NCI-H2029 treated with DMSO at 0.1 percent for 48 hours (cell line): ENCODE measurements around the gene CHST15.

Experiments
- DNase-seq: peaks from one replicate; lab custom pipeline; 2025; lab: John Stamatoyannopoulos, UW

Gene CHST15

GRCh38 chr10:123965973-123966895 is 127.2 kb downstream of the CHST15 start:
- no peak for DNase-seq

DNA sequence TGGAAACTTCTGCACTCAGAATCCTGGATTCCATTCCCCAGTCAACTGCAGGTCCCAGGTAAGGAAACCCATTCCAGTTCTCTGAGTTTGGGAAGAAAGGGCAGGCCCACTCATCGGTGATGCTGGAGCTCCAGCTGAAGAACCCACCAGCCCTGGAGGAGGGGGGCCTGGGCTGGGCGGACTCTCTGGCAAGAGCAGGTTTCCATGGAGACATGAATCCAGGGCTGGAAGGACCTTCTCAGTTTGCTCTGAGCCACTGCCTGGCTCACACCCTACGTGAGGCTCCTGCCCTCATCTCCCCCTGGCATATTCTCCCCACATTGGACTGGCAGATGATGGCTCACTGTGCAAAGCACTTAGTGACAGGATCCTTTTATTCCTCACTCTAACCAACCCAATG is 128.4 kb downstream of the CHST15 start:
- no peak for DNase-seq

DNA sequence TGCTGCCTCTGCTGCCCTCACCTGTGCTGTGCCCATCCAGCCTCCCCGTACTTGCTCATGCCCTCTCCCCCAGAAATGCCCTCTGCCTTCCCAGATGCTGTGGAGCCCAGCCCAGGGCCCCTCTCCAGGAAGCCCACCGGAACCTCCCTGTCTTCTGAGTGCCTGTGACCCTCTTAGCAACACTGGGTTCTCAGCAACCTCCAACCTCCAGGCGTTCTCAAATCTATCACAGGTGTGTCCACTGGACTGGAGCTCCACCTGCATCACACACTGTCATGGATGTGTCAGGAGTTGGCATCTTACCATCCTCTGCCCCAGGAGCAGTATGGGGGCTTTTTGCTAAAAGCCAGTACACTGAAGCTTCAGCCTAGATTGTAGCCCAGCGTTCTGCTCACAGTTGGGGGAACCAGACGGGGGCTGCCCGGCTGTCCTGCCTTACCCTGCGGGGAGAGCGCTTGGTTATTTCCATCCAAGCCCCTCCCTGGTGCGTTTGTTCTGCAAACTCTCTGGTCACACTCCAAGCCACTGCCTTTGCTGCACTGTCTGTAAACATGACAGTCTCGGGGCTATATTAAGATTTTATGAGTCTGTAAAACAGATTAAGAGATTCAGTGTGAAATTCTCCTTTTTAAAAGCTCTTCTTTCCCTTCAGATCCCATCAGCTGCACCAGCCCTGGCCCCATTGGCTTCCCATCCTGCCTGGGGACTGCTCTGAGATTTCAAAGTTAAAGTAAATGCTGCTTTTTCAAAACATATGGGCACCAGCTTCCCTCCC is 130.5 kb downstream of the CHST15 start:
- DNase-seq = no peak

GRCh38 chr10:123958241-123958640 is 135.2 kb downstream of the CHST15 start:
- no peak for DNase-seq
